GM19035 (cell line): ENCODE data around the gene LARP1.
"Not testable (repeated sequence)": the region's sequence is repeated elsewhere in the genome, so short reads cannot be mapped to it uniquely, and the experiment has no call there.

Experiments
- ATAC-seq: cut with Tn5 transposase; IDR thresholded peaks from one replicate; pipeline ENCODE4 v1.9.1; 2021; ENCODE audit not compliant: unreplicated experiment

LARP1 gene

DNA sequence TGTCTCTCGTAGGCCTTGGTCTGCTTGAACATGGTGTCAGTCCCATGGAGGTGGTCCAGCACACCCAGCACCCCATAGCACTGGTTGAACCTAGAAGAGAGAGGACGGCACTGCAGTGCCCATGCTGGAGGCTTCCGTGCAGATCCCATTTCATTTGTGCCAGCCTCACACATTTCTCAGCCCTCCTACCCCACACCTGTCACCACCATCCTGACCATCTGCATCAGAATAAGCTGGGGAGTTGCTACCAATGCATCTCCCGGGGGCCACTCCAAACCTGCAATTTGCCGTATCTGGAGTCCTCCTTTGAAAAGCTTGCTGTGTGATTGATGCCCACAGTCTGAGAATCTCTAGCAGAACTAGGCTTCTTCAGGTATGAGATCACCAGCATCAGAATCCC lies 65.2 kb downstream of the LARP1 start:
- no peak for ATAC-seq

DNA sequence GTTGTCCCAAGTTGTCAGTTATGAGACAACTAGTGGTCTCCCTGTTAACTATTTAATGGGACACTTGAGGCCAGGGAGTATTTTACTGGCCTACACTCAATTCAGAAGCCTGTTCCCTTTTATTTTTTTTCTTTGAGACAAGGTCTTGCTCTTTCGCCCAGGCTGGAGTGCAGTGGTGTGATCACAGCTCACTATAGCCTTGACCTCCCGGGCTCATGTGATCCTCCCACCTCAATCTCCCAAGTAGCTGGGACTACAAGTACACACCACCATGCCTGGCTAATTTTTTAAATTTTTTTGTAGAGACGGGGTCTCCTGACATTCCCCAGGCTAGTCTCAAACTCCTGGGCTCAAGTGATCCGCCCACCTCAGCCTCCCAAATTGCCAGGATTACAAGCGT lies 67.7 kb downstream of the LARP1 start:
- ATAC-seq, result not testable (repeated sequence)

DNA sequence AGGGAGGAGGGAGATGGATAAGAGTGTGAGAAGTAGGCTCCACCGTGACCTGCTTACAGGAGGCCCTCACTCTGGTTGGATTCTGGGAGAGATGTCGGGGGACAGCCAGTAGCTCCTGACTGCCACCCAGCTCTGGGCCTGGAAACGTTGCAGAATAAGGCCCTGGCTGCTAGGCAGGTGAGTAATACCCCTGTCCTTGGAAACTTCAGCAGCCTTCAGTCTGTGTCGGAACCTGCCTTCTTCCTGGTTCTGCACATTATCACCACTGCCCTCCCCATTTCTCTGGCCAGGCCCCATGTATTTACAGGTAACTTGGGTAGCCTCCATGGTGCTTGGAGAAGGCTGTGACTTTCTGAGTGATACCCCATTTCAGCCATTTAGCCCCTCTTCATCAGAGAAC lies 68.4 kb downstream of the LARP1 start:
- no peak for ATAC-seq

- no peak for ATAC-seq
These were observed 68.9 kb downstream of the LARP1 start for GRCh38 chr5:154824070-154824469.

GRCh38 chr5:154829181-154829588 lies 74.0 kb downstream of the LARP1 start:
- ATAC-seq, result no peak

- no peak for ATAC-seq
These were observed 74.5 kb downstream of the LARP1 start for GRCh38 chr5:154829589-154830218.

GRCh38 chr5:154830219-154830595 lies 75.0 kb downstream of the LARP1 start:
- ATAC-seq, result no peak

DNA sequence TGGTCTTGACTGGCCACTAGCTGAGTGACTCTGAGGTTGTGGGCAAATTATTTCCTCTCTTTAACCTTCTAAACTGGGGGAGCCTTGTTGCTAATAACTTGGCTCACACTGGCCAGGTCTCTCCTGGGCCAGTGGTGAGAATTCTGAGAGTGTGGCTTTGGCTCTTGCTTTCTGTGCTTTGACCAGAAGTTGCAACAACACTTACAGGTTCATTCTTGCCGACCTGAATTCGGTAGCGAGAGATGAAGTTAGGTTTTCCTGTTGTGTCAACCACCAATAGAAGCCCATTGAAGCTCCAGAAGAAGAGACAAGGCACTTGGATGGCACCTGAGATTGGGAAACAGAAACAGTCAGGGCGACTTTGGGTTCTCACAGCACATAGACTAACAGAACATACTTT lies 75.4 kb downstream of the LARP1 start:
- ATAC-seq, result no peak

DNA sequence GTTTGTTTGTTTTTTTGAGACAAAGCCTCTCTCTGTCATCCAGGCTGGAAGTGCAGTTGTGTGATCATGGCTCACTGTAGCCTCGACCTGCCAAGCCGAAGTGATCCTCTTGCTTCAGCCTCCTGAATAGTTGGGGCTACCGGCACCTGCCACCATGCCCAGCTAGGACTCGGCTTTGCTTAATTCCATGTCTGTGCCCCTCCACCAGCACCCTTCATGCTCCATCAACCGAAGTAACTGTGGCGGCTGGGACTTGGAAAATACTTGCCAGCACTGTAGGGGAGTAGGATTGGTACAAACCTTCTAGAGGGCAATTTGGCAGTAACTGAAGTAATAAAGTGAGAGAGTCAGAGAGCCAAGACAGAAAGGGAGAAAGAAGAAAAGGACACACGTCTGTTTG lies 76.3 kb downstream of the LARP1 start:
- no peak for ATAC-seq

- ATAC-seq, result not testable (repeated sequence)
These were observed 77.6 kb downstream of the LARP1 start for GRCh38 chr5:154832804-154833203.

- ATAC-seq, result no peak
These were observed 78.9 kb downstream of the LARP1 start for GRCh38 chr5:154834053-154834452.

DNA sequence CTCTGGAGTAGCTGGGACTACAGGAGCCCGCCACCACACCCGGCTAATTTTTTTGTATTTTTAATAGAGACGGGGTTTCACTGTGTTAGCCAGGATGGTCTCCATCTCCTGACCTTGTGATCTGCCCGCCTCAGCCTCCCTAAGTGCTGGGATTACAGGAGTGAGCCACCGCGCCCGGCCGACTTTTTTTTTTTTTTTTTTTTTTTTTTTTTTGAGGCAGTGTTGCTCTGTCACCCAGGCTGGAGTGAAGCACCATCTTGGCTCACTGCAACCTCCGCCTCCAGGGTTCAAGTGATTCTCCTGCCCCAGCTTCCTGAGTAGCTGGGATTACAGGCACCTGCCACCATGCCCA lies 80.5 kb downstream of the LARP1 start:
- ATAC-seq, result not testable (repeated sequence)

GRCh38 chr5:154836225-154836624 lies 81.0 kb downstream of the LARP1 start:
- no peak for ATAC-seq

- no peak for ATAC-seq
These were observed 82.1 kb downstream of the LARP1 start for GRCh38 chr5:154837009-154837901.

DNA sequence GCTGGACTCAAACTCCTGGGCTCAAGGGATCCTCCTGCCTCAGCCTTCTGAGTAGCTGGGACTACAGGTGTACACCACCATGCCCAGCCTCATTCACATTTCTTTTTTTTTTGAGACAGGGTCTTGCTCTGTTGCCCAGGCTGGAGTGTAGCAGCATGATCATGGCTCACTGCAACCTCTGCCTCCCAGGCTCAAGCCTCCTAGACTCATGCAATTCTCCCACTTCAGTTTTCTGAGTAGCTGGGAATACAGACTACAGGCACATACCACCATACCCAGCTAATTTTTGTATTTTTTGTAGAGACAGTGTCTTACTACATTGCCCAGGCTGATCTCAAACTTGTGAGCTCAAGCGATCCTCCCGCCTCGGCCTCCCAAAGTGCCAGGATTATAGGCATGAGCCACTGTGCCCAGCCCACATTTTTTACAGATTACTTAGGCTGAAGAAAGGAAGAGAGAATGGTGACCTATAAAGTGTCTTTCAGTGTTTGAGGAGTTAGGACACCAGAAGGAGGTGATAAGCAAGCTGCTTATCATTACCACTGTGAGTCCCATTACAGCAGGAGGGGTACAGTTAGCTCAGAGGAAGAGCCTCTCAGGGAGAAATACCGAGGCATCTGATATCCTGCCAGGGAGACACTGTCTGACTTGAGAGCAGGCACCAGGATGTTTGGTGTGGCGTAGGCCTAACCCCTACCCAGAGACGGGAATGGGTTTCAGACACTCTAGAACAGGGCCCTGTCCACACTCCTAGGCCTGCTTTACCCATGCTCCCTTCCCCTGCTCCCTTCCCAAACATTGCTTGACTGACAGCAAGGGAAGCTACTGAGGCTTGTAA lies 85.5 kb downstream of the LARP1 start:
- ATAC-seq, result no peak

GRCh38 chr5:154841273-154841661 lies 86.1 kb downstream of the LARP1 start:
- no peak for ATAC-seq

DNA sequence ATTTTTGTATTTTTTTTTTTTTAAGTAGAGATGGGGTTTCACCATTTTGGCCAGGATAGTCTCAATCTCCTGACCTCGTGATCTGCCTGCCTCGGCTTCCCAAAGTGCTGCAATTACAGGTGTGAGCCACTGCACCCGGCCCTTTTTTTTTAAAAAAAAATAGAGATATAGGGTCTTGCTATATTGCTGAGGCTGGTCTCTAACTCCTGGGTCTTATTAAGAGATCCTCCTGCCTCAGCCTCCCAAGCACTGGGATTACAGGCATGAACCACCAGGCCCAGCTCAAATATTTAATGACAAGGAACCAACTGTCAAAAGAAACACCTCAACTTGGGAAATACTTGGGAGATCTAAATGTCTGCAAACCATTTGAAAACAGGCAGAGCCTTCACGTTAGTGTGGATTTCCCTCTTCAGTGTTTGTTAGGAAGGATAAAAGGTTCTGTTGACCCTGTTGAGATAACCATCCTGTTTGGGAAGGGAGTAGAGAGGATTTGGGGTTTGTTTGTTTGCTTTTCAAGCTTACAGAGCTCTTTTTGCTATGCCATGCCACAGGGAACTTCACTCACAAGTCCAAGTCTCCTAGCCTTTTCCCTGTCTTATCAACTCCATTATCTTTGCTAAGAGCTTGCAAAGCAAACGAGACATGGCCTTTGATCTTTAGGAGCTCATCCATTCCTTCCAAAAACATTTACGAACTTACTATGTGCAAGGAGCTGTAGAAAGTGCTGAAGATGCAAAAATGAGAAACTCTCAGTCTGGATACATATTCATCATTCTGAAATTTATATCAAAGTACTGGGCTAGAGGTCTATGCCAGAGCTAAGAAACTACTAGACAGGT lies 87.7 kb downstream of the LARP1 start:
- no peak for ATAC-seq

DNA sequence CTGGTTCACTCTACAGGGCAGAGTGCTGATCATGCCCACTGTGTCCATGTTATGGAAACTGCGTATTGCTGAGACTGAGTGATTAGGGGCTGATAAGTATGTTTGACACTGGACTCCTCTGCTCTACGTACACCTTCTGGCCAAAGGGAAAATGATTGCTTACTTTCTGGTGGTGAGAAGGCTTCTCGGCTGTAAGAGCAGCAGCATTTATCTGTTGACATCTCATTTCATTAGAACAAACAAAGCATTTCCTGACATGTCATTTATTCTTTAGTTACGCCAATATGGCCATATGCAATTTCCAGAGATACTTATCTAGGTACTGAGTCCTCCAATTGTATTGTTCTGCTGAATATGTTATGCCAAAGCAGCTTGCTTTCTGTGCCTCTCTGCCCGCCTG lies 89.6 kb downstream of the LARP1 start:
- no peak for ATAC-seq

GRCh38 chr5:154849264-154849785 lies 94.1 kb downstream of the LARP1 start:
- ATAC-seq, result no peak

GRCh38 chr5:154849791-154850201 lies 94.6 kb downstream of the LARP1 start:
- no peak for ATAC-seq
